Measurements from ENCODE around the gene PRAMEF18. TPM values are rescaled to one million over a fixed set of nuclear protein-coding genes. Genes with fewer than 3 reads are reported as not detected.

The PRAMEF18 gene, protein sequence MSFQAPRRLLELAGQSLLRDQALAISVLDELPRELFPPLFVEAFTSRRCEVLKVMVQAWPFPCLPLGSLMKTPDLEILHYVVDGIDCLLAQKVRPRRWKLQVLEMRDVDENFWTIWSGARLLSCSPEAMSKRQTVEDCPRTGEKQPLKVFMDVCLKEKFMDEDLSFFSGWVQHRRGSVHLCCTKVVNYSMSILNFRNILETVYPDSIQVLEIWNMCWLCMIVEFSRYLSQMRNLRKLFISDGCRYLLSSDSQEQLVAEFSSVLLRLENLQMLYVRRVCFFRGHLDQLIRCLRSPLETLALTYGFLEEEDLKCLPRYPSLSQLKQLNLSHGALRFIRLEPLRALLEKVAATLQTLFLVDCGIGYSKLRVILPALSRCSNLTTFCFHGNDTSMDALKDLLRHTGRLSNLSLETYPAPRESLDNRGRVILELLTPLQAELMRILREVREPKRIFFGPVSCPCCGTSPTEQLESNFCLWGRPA
- total RNA-seq (2022; extraction: Qiagen RNA extraction): not detected in 5 replicates

DNA sequence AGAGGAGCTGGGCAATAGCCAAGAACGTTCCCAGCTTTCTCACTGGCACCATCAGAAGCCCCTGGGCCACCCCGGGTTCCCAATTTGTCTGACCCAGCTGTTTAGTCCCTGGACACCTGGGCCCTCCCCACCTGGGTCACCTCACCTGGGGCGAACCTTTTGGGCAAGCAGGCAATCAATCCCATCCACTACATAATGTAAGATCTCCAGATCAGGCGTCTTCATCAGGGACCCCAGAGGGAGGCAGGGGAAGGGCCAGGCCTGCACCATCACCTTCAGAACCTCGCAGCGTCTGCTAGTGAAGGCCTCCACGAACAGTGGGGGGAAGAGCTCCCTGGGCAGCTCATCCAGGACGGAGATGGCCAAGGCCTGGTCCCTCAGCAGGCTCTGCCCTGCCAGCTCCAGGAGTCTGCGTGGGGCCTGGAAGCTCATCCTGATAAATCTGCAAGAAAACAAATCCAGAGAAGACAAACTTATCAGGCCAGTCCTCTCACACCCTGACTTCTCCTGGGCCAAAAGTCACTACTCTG is at the start of gene PRAMEF18:
TSS of gene PRAMEF18 (minus strand) at position 480 of the 530 bp plus-strand sequence. CDS start at position 432, 48 bp downstream.

DNA sequence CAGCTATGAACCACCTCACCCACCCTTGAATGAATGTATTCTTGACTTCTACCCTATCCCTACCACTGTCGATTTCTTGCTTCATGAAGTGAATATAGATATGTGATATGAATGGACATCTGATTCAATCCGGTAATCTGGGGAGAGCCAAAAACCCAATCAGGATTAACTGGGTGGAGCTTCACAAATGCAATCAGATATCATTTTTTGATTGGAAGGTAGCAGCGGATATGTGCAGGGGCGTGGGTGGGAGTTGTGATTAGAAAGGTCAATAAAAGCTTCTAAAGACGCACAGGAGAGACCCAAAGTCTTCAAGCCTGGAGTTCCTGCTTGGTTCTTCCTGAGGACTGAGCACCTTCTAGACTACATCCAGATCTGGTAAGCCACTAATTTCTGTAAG is 27.9 kb upstream of the PRAMEF18 start, which contains the start of gene PRAMEF5:
TSS of gene PRAMEF5 (plus strand) at position 301 of the 400 bp plus-strand sequence. CDS start 5,071 bp downstream, outside the sequence.

DNA sequence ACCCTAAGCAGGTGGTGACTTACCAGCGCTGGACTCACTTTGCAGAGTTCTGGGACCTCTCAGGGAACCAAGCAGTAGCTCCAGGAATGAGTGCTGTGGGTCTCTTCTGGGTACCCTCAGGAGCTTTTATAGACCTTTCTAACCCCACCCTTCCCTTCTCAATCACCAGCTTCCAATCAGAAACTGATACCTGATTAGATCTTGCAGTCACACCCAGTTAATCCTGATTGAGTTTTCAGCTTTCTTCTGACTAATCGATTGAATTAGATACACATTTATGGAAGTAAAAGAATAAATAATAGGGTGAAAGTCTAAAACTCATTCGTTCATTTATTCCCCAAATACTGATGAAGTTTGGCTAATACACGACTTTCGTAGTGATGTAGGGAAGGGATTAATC is 24.6 kb downstream of the PRAMEF18 start, which contains the start of gene PRAMEF13:
TSS of gene PRAMEF13 (minus strand) at position 101 of the 400 bp plus-strand sequence. CDS start 1,820 bp downstream, outside the sequence.

Other genes with a start within 250 kb of the PRAMEF18 start
- gene PRAMEF27, start 169.6 kb downstream of the PRAMEF18 start, total RNA-seq (2022; extraction: Qiagen RNA extraction): not detected in 5 replicates
- not detected in 5 replicates for gene HNRNPCL3, start 165.4 kb downstream of the PRAMEF18 start, total RNA-seq (2022; extraction: Qiagen RNA extraction)
- gene PRAMEF25, start 155.4 kb downstream of the PRAMEF18 start, total RNA-seq (2022; extraction: Qiagen RNA extraction): not detected in 5 replicates
- not detected in 5 replicates for gene HNRNPCL2, start 109.3 kb downstream of the PRAMEF18 start, total RNA-seq (2022; extraction: Qiagen RNA extraction)
- not detected in 5 replicates for gene PRAMEF26, start 70.1 kb downstream of the PRAMEF18 start, total RNA-seq (2022; extraction: Qiagen RNA extraction)
- not detected in 5 replicates for gene HNRNPCL4, start 60.5 kb downstream of the PRAMEF18 start, total RNA-seq (2022; extraction: Qiagen RNA extraction)
- not detected in 5 replicates for gene PRAMEF9, start 54.3 kb downstream of the PRAMEF18 start, total RNA-seq (2022; extraction: Qiagen RNA extraction)
- not detected in 5 replicates for gene PRAMEF13, start 24.7 kb downstream of the PRAMEF18 start, total RNA-seq (2022; extraction: Qiagen RNA extraction)
- not detected in 5 replicates for gene PRAMEF5, start 28.0 kb upstream of the PRAMEF18 start, total RNA-seq (2022; extraction: Qiagen RNA extraction)
- gene PRAMEF8, start 59.0 kb upstream of the PRAMEF18 start, total RNA-seq (2022; extraction: Qiagen RNA extraction): not detected in 5 replicates
- gene PRAMEF33, start 77.4 kb upstream of the PRAMEF18 start, total RNA-seq (2022; extraction: Qiagen RNA extraction): not detected in 5 replicates
- gene PRAMEF15, start 89.4 kb upstream of the PRAMEF18 start, total RNA-seq (2022; extraction: Qiagen RNA extraction): not detected in 5 replicates
- gene PRAMEF14, start 121.0 kb upstream of the PRAMEF18 start, total RNA-seq (2022; extraction: Qiagen RNA extraction): not detected in 5 replicates
- gene PRAMEF19, start 145.8 kb upstream of the PRAMEF18 start, total RNA-seq (2022; extraction: Qiagen RNA extraction): not detected in 5 replicates
- gene PRAMEF17, start 163.5 kb upstream of the PRAMEF18 start, total RNA-seq (2022; extraction: Qiagen RNA extraction): not detected in 5 replicates
- not detected in 5 replicates for gene PRAMEF20, start 184.3 kb upstream of the PRAMEF18 start, total RNA-seq (2022; extraction: Qiagen RNA extraction)

All from A549 treated with CORT108297 at 1 μM for 4 hours (cell line).